ENCODE results near the gene MYO5B.
A peak's percentile ranks its signal among the peaks of the same experiment; 100 is the strongest.

MYO5B gene

DNA sequence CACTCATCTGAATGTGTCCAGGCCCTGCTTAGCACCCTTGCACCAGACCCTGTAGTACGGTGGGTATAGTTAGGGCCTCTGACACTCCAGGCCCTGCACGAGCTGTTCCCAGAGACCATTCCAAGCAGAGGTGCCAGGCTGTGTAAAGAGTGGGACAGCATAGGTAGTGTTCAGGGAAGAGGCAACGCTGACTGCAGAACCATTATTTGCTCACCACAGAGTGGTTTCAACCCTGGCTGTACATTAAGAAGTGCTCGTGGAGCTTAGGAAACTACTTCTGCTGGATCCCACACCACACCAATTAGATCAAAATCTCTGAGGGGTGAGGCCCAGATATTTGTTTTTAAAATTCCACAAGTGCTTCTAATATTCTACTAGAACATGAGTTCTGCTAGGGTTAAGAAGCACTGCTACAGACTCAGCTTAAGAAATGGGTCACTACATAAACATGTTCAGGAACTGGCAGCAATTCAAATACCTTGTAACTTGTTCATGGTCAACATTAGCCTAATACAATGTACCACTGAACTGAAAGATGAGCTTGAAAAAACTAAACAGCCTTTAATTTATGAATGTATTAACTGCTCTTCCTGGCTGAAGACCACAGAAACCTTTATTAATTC is 183.0 kb downstream of the MYO5B start:
- DNase-seq (ENCODE audit: low spot score): no peak

DNA sequence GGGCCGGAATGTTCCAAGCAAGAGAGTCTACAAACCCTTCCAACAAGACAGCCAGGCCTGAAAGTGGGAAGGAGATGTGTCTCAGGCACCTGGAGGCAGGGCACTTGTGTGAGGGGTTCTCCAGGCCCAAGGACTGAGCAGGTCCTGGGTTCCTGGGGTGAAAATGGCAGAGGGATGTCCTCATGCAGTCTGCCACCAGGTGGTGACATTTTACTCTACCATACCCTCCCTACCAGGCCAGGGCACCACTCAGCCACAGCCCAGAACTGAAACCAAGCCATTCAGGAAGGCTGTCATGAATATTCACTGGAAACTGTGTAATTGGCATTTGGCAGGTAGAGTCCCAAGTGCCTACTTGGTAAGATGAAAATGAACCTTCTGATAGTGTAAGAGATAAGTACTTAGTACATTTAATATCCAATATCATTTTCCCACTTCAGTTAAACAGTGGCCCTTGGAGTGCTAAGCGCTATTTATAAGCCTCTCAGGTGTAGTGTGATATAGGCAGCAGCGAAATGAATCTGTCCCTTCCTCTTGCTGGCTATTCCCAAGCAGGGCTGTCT is 185.1 kb downstream of the MYO5B start:
- DNase-seq (ENCODE audit: low spot score): peak; percentile 40

DNA sequence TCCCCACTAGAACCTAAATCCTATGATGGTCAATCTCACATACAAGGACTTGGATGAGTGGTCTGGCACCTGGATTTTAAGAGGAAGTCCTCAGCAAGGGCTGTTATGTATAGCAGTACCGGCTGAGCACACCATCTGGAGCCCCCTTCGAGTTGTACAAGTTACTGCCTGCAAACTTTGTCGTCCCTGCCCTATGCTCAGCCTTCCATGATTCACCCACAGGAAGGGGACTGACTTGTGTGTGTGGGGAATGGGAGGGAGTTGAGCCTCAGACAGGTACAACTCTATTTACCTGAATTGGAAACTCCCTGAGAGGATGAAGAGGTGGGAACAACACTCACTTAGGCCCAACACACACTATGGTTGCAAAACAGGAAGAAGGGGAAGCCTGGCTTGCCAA is 186.6 kb downstream of the MYO5B start:
- no peak for DNase-seq (ENCODE audit: low spot score)

DNA sequence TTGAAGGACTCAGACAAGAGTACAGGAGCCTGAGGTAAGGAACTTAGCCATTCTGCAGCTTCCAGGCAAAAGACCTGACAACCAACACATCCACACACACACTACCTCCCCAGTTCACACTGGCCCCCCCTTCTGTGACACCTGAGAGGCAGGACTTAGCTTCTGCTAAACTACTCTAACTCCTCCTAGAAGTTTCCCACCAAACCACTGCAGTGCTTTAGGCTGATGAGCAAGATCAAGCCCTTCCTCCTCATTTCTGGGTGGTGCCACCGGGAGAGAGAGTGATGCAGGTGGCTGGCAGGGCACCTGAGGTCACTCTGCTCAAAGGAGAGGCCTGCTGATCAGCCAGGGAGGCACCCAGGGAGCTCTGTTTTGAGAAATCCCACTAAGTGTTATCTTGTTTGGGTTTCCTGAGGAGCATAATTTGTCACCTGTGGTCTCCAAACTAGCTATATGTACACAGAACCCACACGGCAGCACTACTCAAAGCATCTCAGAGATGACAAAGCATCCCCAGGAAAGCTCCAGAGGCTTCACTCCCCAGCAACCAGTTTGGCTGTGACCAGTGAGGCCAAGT is 188.4 kb downstream of the MYO5B start:
- no peak for DNase-seq (ENCODE audit: low spot score)

DNA sequence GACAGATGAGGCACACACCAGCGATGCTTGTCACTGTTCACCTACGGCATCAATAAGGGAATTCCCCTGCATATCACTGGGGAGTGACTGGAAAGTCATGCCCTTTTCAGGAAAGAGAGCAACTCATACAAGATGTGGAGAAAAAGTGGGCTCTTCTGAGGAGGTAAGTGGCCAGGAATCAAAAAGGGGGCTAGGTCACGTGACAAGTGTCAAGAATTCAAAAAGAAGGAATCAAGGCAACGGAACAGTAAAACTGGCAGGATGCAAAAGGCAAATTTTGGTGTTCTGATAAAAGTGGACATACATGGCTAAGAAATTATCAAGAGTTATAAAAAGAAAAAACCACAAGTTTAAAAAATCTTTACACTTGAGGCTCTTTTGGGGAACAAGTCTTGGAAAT is 190.9 kb downstream of the MYO5B start:
- no peak for DNase-seq (ENCODE audit: low spot score)

DNA sequence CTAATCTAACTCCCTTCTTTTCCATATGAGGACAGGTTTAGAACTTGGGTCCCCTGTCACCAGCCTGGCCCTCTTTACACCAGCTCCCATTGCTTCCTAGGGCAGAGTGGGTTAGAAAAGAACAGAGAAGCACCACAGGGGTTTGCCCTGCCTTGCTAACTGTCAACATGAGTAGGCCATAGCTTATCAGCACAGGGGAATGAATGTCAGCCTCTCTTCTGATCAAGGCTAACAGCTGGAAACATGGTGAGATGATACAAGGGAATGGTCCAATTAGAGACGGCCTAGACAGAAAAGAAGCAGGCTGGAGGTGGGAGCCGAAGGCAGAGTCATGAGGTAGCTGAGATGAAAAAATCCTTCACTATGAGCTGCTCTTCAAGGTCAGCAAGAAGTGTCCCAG is 192.2 kb downstream of the MYO5B start:
- DNase-seq (ENCODE audit: low spot score): no peak

DNA sequence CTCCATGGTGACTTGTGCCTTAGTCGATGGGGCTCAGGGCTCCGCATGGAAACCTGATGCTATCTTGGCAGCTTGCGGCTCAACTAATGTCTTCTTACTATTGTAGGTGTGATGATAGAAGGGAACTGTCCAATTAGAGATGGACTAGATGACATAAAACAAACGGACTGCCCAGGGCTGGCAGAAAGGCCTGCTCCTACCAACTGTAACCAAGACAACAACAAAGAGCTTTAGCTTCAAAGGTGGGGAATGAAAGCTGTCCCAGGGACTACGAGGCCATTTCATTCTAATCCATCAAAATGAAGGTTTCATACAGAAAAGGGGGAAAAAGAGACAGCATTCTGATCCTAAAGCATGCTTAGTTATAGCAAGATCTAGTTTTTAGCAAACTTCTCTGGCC is 194.7 kb downstream of the MYO5B start:
- DNase-seq (ENCODE audit: low spot score): no peak

DNA sequence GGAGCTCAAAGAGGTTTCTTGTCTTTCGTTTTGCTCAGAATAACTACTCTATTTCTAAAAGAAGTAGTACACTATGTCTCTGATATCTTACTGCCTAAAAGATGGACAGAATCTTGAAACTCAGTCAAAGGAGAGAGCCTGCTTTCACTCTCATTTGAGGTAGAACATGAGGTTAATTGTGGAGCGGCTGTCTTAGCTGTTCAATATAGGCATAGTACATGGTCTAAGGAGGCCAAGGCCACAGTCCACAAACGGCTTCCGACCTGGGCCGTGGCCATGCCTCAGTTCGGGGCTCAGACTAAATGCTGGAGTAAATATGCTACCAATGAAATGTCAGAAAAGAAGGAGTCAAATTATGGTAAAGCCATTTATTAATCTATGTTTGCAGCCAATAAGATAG is 195.8 kb downstream of the MYO5B start:
- DNase-seq (ENCODE audit: low spot score): peak; percentile 26

DNA sequence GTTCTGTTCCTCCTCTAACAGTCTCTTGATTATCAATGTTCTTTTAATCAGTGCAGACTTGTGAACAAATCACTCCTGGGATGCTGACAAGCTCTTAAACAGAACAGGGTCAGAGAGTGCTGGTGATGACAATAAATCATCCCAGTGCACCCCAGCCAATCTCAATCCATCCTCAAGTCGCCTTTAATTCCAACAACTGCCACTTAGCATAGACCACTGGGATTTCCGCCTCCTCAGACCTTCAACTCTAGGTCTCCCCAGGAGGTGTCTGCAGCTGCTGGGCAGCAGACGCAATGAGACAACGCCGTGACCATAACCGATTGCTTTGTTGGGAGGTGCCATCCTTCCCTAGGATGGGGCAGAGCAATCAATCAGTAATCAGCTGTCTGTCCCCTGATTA is 197.4 kb downstream of the MYO5B start:
- no peak for DNase-seq (ENCODE audit: low spot score)

DNA sequence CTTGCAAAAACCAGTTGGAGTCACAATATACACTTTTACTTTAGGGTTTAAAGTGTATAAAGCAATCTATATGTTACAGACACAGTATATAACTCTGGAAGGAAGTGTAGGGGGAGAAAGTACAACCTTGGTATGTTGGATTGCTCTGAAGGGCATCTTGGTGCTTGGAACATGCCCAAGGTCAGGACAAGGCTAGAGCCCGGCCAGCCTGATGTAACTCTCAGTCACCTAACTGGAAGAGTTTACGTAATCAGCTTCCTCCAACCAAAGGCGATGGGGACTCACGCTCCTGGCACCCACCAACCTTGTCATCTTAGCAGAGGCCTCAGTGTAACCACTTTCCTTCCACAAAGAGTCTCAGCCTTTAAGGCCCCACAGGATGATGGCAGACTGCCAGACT is 200.5 kb downstream of the MYO5B start:
- DNase-seq (ENCODE audit: low spot score): no peak

DNA sequence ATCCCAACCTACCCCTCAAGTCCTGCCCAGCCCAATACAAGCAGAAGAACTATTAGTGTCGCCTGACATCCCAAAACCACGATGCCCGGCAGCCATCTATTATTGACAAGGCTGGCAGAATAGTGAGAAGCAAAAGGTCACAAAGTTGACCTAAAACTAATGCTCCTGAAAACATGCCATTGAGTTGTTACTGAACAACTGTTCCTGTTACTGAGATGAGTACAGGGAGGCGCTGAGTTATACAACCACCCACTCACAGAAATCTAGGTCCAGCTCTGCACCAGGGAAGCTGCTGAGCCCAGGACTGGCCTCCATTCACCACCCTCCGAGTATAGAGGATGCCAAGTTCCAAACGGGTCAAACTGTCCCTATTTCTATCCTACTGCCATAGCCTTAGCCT is 201.6 kb downstream of the MYO5B start:
- no peak for DNase-seq (ENCODE audit: low spot score)

DNA sequence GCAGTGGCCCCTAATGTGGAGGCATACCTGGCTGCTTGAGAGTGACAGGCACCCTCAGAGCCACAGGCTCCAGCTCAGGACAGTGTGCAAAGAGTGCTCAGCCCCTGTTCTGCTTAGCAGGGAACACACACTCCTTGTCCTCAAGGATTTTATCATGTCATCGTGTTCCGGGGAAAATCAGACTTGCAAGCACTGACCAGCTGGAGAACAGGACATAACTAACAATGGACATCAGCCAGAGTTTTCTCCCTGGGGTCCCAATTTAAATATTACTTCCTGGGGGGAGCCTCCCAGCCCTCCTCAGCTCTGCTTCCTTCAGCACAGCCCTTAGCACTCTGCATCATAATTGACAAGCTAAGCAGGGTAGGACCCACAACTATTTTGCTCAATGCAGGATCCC is 206.2 kb downstream of the MYO5B start:
- DNase-seq (ENCODE audit: low spot score): no peak

DNA sequence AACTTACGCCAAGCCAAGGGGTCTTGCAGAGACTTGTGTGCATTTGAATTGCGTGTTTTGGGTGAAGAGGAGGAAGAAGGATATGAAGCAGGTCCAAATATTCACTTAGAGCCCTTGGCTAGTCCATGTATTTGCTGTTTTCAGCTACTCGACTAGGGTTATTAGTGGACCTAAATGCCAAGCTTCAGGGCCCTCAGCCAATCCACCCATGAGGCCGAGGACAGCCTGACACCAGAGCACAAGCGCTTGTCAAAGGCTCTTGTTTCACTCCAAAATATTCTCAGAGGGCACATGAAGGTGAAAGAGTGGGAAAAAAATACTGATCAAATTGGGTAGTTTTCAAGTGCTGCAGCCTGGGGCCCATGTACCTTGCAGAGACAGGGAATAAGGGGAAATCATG is 206.8 kb downstream of the MYO5B start:
- peak; percentile 10 for DNase-seq (ENCODE audit: low spot score)

DNA sequence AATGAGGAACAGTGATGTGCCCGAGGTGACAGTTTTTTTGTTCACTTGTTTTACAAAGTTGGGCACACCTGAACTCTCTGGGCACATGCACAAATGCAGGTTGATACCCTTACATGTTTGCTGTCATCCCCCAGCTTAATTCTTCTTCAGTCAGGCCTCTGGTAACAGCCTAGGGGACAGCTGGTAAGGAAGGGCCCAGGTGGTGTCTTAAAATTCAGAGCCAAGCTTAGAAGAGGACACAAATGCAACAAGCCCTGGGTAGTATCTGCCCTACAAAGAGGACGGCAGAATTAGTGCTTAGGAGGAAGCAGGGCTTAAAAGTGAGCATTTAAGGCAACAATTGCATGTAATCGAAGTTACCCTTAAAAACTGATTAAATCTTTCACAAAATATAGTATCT is 209.7 kb downstream of the MYO5B start:
- no peak for DNase-seq (ENCODE audit: low spot score)

DNA sequence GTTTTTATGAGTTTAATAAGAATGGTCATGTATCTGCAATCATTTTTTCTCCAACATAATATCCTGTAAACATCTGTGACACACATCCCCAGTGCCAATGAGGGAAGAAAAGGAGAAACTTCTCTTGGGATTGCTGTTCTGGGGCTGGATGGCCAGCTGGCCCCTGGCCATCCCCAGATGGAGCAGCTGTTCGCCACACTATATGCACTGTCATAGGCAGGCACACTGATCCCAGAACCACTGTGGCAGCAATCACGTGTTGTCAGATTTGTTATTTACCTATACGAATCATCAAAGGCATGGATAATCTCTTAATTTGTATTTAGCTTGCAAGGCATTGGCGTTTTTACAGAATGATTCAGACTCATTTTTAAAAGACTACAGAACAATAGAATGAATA is 214.1 kb downstream of the MYO5B start:
- peak; percentile 15 for DNase-seq (ENCODE audit: low spot score)

DNA sequence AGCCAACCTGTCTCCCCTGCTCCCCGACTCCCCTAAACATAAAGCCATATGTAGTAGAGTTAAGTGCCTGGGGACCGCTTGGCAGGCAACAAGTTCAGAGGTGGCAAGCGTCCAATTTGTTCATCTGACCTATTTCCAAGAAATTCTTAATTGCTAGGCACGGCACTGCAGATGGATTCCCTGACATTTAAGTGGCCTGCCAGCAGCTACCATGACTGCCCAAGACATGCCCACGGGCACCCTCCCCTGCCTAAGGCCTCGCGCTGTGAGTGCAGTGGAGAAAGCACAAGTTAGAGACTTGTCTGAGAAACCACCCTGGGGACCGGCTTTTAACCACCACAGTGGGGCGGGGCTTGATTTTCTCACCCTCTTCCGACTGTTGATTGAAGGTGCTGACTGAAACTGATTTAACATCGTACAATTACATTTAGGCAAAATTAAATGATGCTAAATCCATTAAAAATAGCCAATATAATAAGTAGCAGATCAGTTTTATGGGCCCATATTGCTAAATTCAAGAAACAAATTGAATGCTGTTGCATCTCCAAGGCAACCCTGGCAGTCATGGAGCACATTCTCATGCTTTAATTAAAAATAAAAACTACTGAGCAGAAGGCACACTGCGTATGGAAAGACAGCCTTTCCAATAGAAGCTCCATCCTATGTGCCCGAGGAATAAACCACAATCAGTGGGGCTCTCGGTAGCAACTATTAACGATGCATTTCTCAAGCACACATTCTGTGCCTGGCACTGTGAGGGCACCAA is 218.0 kb downstream of the MYO5B start:
- DNase-seq (ENCODE audit: low spot score): peak; percentile 19

DNA sequence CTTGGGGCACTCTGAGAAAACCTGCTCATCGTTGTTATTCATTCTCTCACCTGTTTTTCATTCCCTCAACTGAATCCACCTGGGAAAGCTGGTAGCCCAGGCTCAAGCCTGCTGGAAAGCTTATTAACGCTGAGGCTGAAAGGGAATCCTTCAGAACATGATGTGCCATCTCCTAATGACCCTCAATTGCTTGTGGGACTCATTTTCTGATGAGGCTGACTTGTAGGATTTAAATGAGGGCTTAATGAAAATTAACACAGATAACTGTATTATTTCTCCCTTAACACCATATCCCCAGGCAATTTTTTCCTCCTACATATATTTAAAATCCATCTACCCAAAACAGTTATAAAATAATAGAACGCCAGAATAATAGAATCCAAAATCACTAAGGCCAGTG is 218.9 kb downstream of the MYO5B start:
- DNase-seq (ENCODE audit: low spot score): no peak

DNA sequence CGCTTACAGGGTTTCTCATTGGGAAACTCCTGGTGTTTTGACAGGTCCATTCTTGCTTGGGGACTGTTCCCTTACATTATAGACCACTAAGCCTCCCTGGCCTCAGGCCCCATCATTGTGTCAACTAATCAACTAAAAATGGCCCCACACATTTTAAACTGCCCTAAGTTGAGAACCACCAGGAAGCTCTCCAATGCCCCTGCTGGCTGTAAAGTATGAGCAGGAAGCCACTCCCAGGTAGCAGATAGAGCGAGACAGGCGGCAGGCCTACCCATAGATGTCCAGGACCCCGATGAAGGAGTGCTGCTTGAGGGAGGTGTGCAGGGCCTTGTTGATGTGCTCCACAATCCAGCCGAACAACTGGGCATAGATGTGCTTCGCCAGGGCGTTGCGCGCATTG is 220.9 kb downstream of the MYO5B start:
- DNase-seq (ENCODE audit: low spot score): no peak

DNA sequence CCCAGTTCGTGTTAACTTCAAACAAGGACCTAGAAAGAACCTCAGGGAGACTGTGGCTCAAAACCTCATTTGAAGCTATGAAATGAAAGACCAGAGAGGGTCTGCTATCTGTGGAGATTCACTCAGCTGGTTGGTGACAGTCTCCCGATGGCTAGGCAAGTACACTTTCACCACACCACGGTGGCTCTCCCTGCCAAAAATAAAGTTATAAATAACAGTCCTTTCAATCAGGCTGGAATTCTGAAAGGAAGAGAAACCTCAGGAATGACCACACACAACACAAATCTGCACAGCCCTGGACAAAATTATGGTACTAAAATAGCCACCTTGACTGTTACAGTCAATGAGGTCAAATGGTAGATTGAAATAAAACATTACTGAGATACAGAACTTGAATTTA is 221.4 kb downstream of the MYO5B start:
- DNase-seq (ENCODE audit: low spot score): no peak

DNA sequence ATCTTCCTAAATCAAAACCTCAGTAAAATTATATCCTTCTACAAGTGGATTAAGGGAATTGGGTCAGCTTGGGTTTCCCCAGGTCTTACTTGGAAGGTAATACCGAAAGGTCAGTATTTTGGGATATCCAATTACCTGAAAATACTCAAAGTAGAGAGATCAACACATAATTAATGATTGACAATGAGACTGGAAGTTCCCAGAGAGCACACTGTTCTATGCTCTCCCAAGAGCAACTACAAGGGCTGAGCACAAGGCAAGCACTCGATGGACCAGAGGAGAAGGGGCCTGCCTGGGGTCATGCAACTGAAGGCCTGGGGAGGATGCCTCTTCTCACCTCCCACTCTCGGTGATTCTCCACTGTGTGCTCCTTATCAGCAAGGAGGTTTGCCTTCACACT is 222.4 kb downstream of the MYO5B start:
- DNase-seq (ENCODE audit: low spot score): no peak

DNA sequence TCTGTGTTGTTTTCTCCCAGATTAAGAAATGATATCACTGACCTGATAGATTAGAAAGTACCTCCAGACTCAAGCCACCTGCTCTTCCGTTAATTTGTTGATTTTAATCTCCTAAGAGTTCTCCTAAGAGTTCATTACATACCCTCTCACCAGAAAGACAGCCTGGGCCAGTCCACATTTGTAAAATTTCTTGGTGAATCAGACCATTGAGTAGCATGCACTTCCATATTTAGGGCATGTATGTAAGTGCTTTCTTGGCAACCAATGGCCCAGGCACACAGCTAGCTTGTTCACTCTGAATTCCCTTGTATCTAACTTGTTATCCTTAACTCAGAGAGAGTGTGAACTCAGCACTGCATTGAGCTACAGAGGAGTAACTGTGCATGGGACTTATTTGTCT is 223.5 kb downstream of the MYO5B start:
- no peak for DNase-seq (ENCODE audit: low spot score)

DNA sequence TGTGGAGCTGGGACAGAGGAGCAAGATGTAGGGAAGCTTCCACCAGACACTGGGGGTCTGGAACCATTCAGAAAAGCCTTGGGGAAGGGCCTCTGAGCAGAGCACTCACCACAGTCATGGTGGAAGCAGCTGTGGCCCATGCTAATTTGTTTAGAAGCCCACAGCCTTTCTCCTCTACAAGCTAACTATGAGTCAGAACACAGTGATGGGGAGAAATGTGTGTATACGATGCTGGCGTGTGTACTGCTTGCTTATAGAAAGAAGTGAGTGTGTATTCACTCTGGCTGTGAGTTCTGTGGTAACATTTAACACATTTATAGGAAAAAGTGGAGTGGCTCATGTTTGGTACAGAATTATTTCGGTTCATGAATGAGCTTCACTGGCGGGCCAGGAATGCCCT is 224.6 kb downstream of the MYO5B start:
- no peak for DNase-seq (ENCODE audit: low spot score)

DNA sequence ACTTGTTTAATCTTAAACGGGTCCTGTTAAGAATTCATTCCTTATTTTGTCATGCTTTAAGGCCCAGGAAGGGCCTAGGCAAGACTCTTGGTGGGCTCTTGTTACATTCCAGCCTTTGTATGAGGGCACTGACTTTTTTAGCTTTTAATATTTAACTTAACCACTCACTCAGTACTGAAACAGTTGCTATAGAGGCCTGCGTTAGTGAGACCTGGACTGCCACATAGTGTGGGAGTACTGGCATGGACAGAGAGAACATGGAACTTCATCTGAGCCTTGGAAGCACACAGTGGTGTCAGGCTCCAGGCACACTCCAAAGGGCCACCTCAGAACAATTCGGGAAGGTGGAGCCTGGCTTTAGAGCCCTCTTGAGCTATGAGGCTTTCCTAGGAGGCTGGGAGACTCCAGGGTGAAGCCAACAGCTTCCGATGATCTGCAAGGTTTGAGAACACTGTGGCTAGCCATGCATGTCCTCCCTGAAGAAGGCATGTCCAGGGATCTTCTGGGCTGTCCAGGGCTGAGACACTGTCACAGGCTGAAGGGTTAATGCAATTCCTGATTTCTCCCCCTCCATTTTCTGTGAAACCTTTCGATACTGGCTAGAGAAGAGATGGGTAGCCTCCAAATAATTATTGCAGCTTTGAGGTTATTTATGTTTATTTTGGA is 226.2 kb downstream of the MYO5B start:
- no peak for DNase-seq (ENCODE audit: low spot score)

Data from pons (tissue), 1 donor.